ENCODE results near the gene WDR7. TPM values are rescaled to one million over a fixed set of nuclear protein-coding genes. Genes with fewer than 3 reads are reported as not detected.

The WDR7 gene
- total and polyA plus RNA-seq, 3 experiments from 2014 or later: 20.5 to 21.9 (median 20.6) TPM

- no peaks in the 10 kb centered on the region for H3K27me3 Mint-ChIP-seq
- Histone ChIP-seq H3K4me3 (ENCODE audit: low read length) (no peak overlapping the region), H3K27ac (ENCODE audit: low read depth, low read length) (no peak overlapping the region), H3K9me3 (ENCODE audit: low read length) (no peaks in the 10 kb centered on the region), H3K36me3 (ENCODE audit: insufficient read depth, low read length) (no peaks in the 10 kb centered on the region), H3K27me3 (ENCODE audit: insufficient read depth, low read length, poor library complexity, severe bottlenecking) (no peaks in the 10 kb centered on the region), H3K4me1 (ENCODE audit: insufficient read depth, low read length) (no peaks in the 10 kb centered on the region)
- no peak for DNase-seq
- peaks cover 4 to 6% (median 5%) of the 10 kb centered on the region in 3 donors for H3K36me3 Mint-ChIP-seq
- CTCF ChIA-PET: no interaction called here
- no peaks in the 10 kb centered on the region for H3K4me1 Mint-ChIP-seq
- no peaks in the 10 kb centered on the region for H3K9me3 Mint-ChIP-seq
- POLR2A ChIA-PET: no interaction called here
- H3K27ac Mint-ChIP-seq: no peak overlapping the region
- no peak overlapping the region for H3K4me3 Mint-ChIP-seq
These were observed 336.9 kb downstream of the WDR7 start for GRCh38 chr18:56988022-56988421.

GRCh38 chr18:56990678-56991077 lies 339.5 kb downstream of the WDR7 start:
- Mint-ChIP-seq H3K27me3 (no peaks in the 10 kb centered on the region), H3K4me1 (no peaks in the 10 kb centered on the region), H3K9me3 (no peaks in the 10 kb centered on the region), H3K36me3 (peaks cover 4 to 6% (median 5%) of the 10 kb centered on the region in 3 donors), H3K27ac (no peak overlapping the region), H3K4me3 (no peak overlapping the region)
- no peaks in the 10 kb centered on the region for H3K27me3 ChIP-seq (ENCODE audit: insufficient read depth, low read length, poor library complexity, severe bottlenecking)
- no peak for DNase-seq
- no peak overlapping the region for H3K27ac ChIP-seq (ENCODE audit: low read depth, low read length)
- no peaks in the 10 kb centered on the region for H3K4me1 ChIP-seq (ENCODE audit: insufficient read depth, low read length)
- H3K36me3 ChIP-seq (ENCODE audit: insufficient read depth, low read length): no peaks in the 10 kb centered on the region
- no peak overlapping the region for H3K4me3 ChIP-seq (ENCODE audit: low read length)
- CTCF ChIA-PET: no interaction called here
- POLR2A ChIA-PET: no interaction called here
- no peaks in the 10 kb centered on the region for H3K9me3 ChIP-seq (ENCODE audit: low read length)

GRCh38 chr18:56992777-56993176 lies 341.6 kb downstream of the WDR7 start:
- Mint-ChIP-seq H3K9me3 (no peaks in the 10 kb centered on the region), H3K27ac (no peak overlapping the region)
- DNase-seq: no peak

GRCh38 chr18:56995579-56996188 lies 344.5 kb downstream of the WDR7 start:
- Mint-ChIP-seq H3K4me3 (no peak overlapping the region), H3K9me3 (no peaks in the 10 kb centered on the region), H3K36me3 (peaks cover 0 to 8% (median 3%) of the 10 kb centered on the region in 3 donors), H3K27ac (peak overlapping the region in 1 of 8 donors; percentile 90), H3K27me3 (no peaks in the 10 kb centered on the region), H3K4me1 (peaks cover under 1 to 6% (median 3%) of the 10 kb centered on the region in 3 donors)
- H3K36me3 ChIP-seq (ENCODE audit: insufficient read depth, low read length): no peaks in the 10 kb centered on the region
- H3K27ac ChIP-seq (ENCODE audit: low read depth, low read length): no peak overlapping the region
- H3K4me3 ChIP-seq (ENCODE audit: low read length): no peak overlapping the region
- H3K27me3 ChIP-seq (ENCODE audit: insufficient read depth, low read length, poor library complexity, severe bottlenecking): no peaks in the 10 kb centered on the region
- H3K9me3 ChIP-seq (ENCODE audit: low read length): no peaks in the 10 kb centered on the region
- no peaks in the 10 kb centered on the region for H3K4me1 ChIP-seq (ENCODE audit: insufficient read depth, low read length)
- POLR2A ChIA-PET: no interaction called here
- DNase-seq: no peak
- CTCF ChIA-PET: no interaction called here

More at GRCh38 chr18:56992777-56993176, 341.6 kb downstream of the WDR7 start:
- H3K27me3 ChIP-seq (ENCODE audit: insufficient read depth, low read length, poor library complexity, severe bottlenecking): no peaks in the 10 kb centered on the region
- H3K27me3 Mint-ChIP-seq: no peaks in the 10 kb centered on the region
- no peaks in the 10 kb centered on the region for H3K9me3 ChIP-seq (ENCODE audit: low read length)
- POLR2A ChIA-PET: no interaction called here
- no peak overlapping the region for H3K27ac ChIP-seq (ENCODE audit: low read depth, low read length)
- CTCF ChIA-PET: no interaction called here
- H3K36me3 ChIP-seq (ENCODE audit: insufficient read depth, low read length): no peaks in the 10 kb centered on the region
- H3K4me1 Mint-ChIP-seq: no peaks in the 10 kb centered on the region
- no peak overlapping the region for H3K4me3 ChIP-seq (ENCODE audit: low read length)
- no peak overlapping the region for H3K4me3 Mint-ChIP-seq
- H3K4me1 ChIP-seq (ENCODE audit: insufficient read depth, low read length): no peaks in the 10 kb centered on the region
- peaks cover 5 to 6% (median 6%) of the 10 kb centered on the region in 3 donors for H3K36me3 Mint-ChIP-seq

- no peak overlapping the region for H3K4me3 Mint-ChIP-seq
- peaks cover 0 to 5% (median 0%) of the 10 kb centered on the region in 3 donors for H3K36me3 Mint-ChIP-seq
- peak overlapping the region in 2 of 8 donors; percentile 7 to 50 for H3K27ac Mint-ChIP-seq
- no peaks in the 10 kb centered on the region for H3K4me1 ChIP-seq (ENCODE audit: insufficient read depth, low read length)
- POLR2A ChIA-PET: no interaction called here
- no peak overlapping the region for H3K4me3 ChIP-seq (ENCODE audit: low read length)
- H3K36me3 ChIP-seq (ENCODE audit: insufficient read depth, low read length): no peaks in the 10 kb centered on the region
- no peaks in the 10 kb centered on the region for H3K9me3 Mint-ChIP-seq
- no peaks in the 10 kb centered on the region for H3K27me3 ChIP-seq (ENCODE audit: insufficient read depth, low read length, poor library complexity, severe bottlenecking)
- no peaks in the 10 kb centered on the region for H3K27me3 Mint-ChIP-seq
- peaks cover 3 to 6% (median 4%) of the 10 kb centered on the region in 3 donors for H3K4me1 Mint-ChIP-seq
- no peak overlapping the region for H3K27ac ChIP-seq (ENCODE audit: low read depth, low read length)
- CTCF ChIA-PET: no interaction called here
- H3K9me3 ChIP-seq (ENCODE audit: low read length): no peaks in the 10 kb centered on the region
- no peak for DNase-seq
These were observed 346.0 kb downstream of the WDR7 start for GRCh38 chr18:56997200-56997599.

- Histone ChIP-seq H3K27ac (ENCODE audit: low read depth, low read length) (no peak overlapping the region), H3K4me1 (ENCODE audit: insufficient read depth, low read length) (peaks cover 11% of the 10 kb centered on the region), H3K36me3 (ENCODE audit: insufficient read depth, low read length) (no peaks in the 10 kb centered on the region), H3K27me3 (ENCODE audit: insufficient read depth, low read length, poor library complexity, severe bottlenecking) (no peaks in the 10 kb centered on the region), H3K9me3 (ENCODE audit: low read length) (no peaks in the 10 kb centered on the region), H3K4me3 (ENCODE audit: low read length) (no peak overlapping the region)
- ChIA-PET POLR2A (no interaction called here), CTCF (no interaction called here)
- Mint-ChIP-seq H3K36me3 (peaks cover 0 to 5% (median 0%) of the 10 kb centered on the region in 3 donors), H3K9me3 (no peaks in the 10 kb centered on the region), H3K4me3 (no peak overlapping the region), H3K4me1 (peaks cover 15 to 18% (median 16%) of the 10 kb centered on the region in 3 donors), H3K27me3 (no peaks in the 10 kb centered on the region), H3K27ac (peak overlapping the region in 2 of 8 donors; percentile 44 to 55)
- DNase-seq: no peak
These were observed 348.7 kb downstream of the WDR7 start for GRCh38 chr18:56999823-57000222.

- CTCF ChIA-PET: no interaction called here
These were observed 351.5 kb downstream of the WDR7 start for GRCh38 chr18:57002627-57003026.

GRCh38 chr18:57003342-57003741 lies 352.2 kb downstream of the WDR7 start:
- POLR2A ChIA-PET: no interaction called here
- Histone ChIP-seq H3K4me3 (ENCODE audit: low read length) (no peak overlapping the region), H3K4me1 (ENCODE audit: insufficient read depth, low read length) (peaks cover 12% of the 10 kb centered on the region), H3K9me3 (ENCODE audit: low read length) (no peaks in the 10 kb centered on the region), H3K27ac (ENCODE audit: low read depth, low read length) (no peak overlapping the region), H3K36me3 (ENCODE audit: insufficient read depth, low read length) (no peaks in the 10 kb centered on the region), H3K27me3 (ENCODE audit: insufficient read depth, low read length, poor library complexity, severe bottlenecking) (no peaks in the 10 kb centered on the region)
- CTCF ChIA-PET: no interaction called here
- peaks cover 0 to under 1% of the 10 kb centered on the region in 2 donors for H3K27me3 Mint-ChIP-seq
- no peak overlapping the region for H3K4me3 Mint-ChIP-seq
- no peak for DNase-seq
- H3K36me3 Mint-ChIP-seq: peaks cover 0 to 7% (median 0%) of the 10 kb centered on the region in 3 donors
- no peaks in the 10 kb centered on the region for H3K9me3 Mint-ChIP-seq
- H3K4me1 Mint-ChIP-seq: peaks cover 19 to 25% (median 23%) of the 10 kb centered on the region in 3 donors
- H3K27ac Mint-ChIP-seq: peak overlapping the region in 1 of 8 donors; percentile 37

More at GRCh38 chr18:57002627-57003026, 351.5 kb downstream of the WDR7 start:
- Histone ChIP-seq H3K36me3 (ENCODE audit: insufficient read depth, low read length) (no peaks in the 10 kb centered on the region), H3K27me3 (ENCODE audit: insufficient read depth, low read length, poor library complexity, severe bottlenecking) (no peaks in the 10 kb centered on the region), H3K4me3 (ENCODE audit: low read length) (no peak overlapping the region), H3K4me1 (ENCODE audit: insufficient read depth, low read length) (peaks cover 12% of the 10 kb centered on the region), H3K27ac (ENCODE audit: low read depth, low read length) (no peak overlapping the region), H3K9me3 (ENCODE audit: low read length) (no peaks in the 10 kb centered on the region)
- Mint-ChIP-seq H3K27me3 (no peaks in the 10 kb centered on the region), H3K9me3 (no peaks in the 10 kb centered on the region), H3K27ac (no peak overlapping the region), H3K4me3 (no peak overlapping the region), H3K36me3 (peaks cover 0 to 4% (median under 1%) of the 10 kb centered on the region in 3 donors), H3K4me1 (peaks cover 20 to 25% (median 23%) of the 10 kb centered on the region in 3 donors)
- no peak for DNase-seq
- POLR2A ChIA-PET: no interaction called here
